Measurements from ENCODE around the gene RCCD1.
"Not testable (repeated sequence)": the region's sequence is repeated elsewhere in the genome, so short reads cannot be mapped to it uniquely, and the experiment has no call there.

Gene RCCD1

DNA sequence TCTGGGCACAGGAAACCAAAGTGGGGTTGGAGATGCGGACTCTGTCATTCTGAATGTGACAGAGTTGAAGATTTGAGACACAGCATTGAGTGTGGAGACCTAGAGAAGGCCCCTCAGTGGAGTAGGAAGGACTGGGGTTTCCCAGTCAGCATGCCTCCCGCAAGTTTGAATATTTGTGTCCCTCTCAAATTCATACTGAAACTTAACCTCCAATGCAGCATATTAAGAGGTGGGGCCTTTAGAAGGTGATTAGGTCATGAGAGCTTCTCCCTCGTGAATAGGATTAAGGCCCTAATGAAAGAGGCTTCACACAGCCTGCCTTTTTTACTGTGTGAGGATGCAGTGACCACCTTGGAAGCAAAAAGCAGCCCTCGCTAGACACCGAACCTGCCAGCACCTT, 30.3 kb upstream of the RCCD1 start:
- H3K27me3 ChIP-seq (replicated peaks; ENCODE audit: control insufficient read depth, insufficient read depth, low read length) = no peaks in the 10 kb centered on the region

GRCh38 chr15:90926766-90927165, 27.9 kb upstream of the RCCD1 start:
- not testable (repeated sequence) for DNase-seq (ENCODE audit: extremely low read depth, insufficient read length); H3K4me3 ChIP-seq (replicated peaks; ENCODE audit: low read depth, low read length); H3K36me3 ChIP-seq (ENCODE audit: control insufficient read depth, insufficient read depth, low read length); H3K27me3 ChIP-seq (replicated peaks; ENCODE audit: control insufficient read depth, insufficient read depth, low read length)

More for the DNA sequence above, 30.3 kb upstream of the RCCD1 start:
- DNase-seq (ENCODE audit: extremely low read depth, insufficient read length) = no peak
- Histone ChIP-seq H3K4me3 (replicated peaks; ENCODE audit: low read depth, low read length) (no peak overlapping the region), H3K36me3 (ENCODE audit: control insufficient read depth, insufficient read depth, low read length) (peaks cover 10% of the 10 kb centered on the region)
- TF ChIP-seq, protein P1, sequence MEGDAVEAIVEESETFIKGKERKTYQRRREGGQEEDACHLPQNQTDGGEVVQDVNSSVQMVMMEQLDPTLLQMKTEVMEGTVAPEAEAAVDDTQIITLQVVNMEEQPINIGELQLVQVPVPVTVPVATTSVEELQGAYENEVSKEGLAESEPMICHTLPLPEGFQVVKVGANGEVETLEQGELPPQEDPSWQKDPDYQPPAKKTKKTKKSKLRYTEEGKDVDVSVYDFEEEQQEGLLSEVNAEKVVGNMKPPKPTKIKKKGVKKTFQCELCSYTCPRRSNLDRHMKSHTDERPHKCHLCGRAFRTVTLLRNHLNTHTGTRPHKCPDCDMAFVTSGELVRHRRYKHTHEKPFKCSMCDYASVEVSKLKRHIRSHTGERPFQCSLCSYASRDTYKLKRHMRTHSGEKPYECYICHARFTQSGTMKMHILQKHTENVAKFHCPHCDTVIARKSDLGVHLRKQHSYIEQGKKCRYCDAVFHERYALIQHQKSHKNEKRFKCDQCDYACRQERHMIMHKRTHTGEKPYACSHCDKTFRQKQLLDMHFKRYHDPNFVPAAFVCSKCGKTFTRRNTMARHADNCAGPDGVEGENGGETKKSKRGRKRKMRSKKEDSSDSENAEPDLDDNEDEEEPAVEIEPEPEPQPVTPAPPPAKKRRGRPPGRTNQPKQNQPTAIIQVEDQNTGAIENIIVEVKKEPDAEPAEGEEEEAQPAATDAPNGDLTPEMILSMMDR (IDR thresholded peaks at IDR 0.05; ENCODE audit: insufficient read depth, low read length, poor library complexity, severe bottlenecking) = no peak

DNA sequence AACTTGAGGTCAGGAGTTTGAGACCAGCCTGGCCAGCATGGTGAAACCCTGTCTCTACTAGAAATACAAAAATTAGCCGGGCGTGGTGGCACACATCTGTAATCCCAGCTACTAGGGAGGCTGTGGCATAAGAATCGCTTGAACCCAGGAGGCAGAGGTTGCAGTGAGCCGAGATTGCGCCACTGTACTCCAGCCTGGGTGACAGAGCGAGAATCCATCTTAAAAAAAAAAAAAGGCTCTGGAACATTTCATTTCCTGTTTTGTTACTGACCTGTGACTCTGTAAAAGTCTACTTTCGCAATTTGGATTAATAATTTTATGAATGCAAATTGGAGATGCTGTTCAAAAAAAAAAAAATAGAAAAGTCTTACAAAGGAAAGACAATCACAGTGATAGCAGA, 26.6 kb upstream of the RCCD1 start:
- DNase-seq (ENCODE audit: extremely low read depth, insufficient read length); H3K4me3 ChIP-seq (replicated peaks; ENCODE audit: low read depth, low read length); H3K27me3 ChIP-seq (replicated peaks; ENCODE audit: control insufficient read depth, insufficient read depth, low read length); H3K36me3 ChIP-seq (ENCODE audit: control insufficient read depth, insufficient read depth, low read length): not testable (repeated sequence)

GRCh38 chr15:90929246-90930019, 25.3 kb upstream of the RCCD1 start:
- no peaks in the 10 kb centered on the region for H3K36me3 ChIP-seq (ENCODE audit: control insufficient read depth, insufficient read depth, low read length)
- no peak for DNase-seq (ENCODE audit: extremely low read depth, insufficient read length)

DNA sequence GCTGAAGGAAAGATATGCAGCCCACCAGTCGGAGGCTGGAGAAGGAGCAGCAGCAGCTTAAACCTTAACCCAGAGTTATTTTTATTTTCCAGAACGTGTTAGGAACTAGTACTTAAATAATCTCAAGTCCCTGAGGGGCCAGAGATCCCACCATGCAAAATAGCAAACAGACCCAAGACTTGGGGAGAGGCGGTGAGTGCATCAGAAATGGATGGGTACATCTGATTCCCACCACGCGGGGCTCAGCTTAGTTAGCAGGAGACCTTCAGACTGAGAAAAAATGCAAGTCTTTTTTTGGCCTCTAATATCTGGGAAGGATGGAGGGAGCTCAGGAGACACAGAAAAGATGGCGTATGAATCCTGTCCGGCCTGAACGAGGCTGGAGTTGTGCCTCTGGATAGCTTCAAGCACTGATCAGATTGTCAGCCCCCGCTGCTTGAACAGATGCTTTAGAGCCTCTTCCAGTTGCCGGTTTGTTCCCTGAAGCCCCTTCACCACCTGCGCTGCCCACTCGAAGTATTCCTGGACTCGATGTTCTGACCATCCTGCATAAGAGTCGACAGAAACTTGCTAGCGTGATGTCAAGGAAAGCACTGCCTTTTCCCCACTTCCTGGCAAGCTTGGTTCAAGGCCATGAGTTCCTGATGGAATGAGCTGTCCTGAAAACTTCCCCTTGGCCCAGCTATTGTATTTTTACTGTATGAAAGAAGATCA, 23.7 kb upstream of the RCCD1 start:
- Histone ChIP-seq H3K36me3 (ENCODE audit: control insufficient read depth, insufficient read depth, low read length) (no peaks in the 10 kb centered on the region), H3K27me3 (replicated peaks; ENCODE audit: control insufficient read depth, insufficient read depth, low read length) (no peaks in the 10 kb centered on the region), H3K4me3 (replicated peaks; ENCODE audit: low read depth, low read length) (peak overlapping the region; percentile 82)
- DNase-seq (ENCODE audit: extremely low read depth, insufficient read length) = peak; percentile 41
- TF ChIP-seq, protein P1 (IDR thresholded peaks at IDR 0.05; ENCODE audit: insufficient read depth, low read length, poor library complexity, severe bottlenecking) = no peak

More at GRCh38 chr15:90929246-90930019, 25.3 kb upstream of the RCCD1 start:
- TF ChIP-seq, protein P1 (IDR thresholded peaks at IDR 0.05; ENCODE audit: insufficient read depth, low read length, poor library complexity, severe bottlenecking) = no peak
- Histone ChIP-seq H3K4me3 (replicated peaks; ENCODE audit: low read depth, low read length) (peak overlapping the region; percentile 82), H3K27me3 (replicated peaks; ENCODE audit: control insufficient read depth, insufficient read depth, low read length) (no peaks in the 10 kb centered on the region)

DNA sequence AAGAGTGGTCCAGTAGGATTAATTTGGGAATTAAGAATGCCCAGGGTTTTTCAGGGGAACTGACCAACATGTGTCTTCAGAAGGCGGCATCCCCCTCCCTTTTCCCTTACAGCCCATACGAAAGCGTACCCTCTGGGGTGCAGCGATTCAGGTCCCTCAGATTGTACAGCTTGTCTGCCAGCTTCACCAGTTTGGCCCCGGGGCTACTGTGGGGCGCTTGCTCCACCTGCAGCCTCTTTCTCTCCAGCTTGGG, 23.2 kb upstream of the RCCD1 start:
- no peaks in the 10 kb centered on the region for H3K27me3 ChIP-seq (replicated peaks; ENCODE audit: control insufficient read depth, insufficient read depth, low read length)

More for the DNA sequence above, 23.2 kb upstream of the RCCD1 start:
- H3K4me3 ChIP-seq (replicated peaks; ENCODE audit: low read depth, low read length) = peak overlapping the region; percentile 82
- DNase-seq (ENCODE audit: extremely low read depth, insufficient read length) = no peak
- no peaks in the 10 kb centered on the region for H3K36me3 ChIP-seq (ENCODE audit: control insufficient read depth, insufficient read depth, low read length)
- TF ChIP-seq, protein P1 (IDR thresholded peaks at IDR 0.05; ENCODE audit: insufficient read depth, low read length, poor library complexity, severe bottlenecking) = no peak

Measured in GM06990 (cell line).